Karpas-422 (cell line): ENCODE measurements around the gene FCN3. TPM values are rescaled to one million over a fixed set of nuclear protein-coding genes. Genes with fewer than 3 reads are reported as not detected.
"Not testable (repeated sequence)": the region's sequence is repeated elsewhere in the genome, so short reads cannot be mapped to it uniquely, and the experiment has no call there.

ENCODE experiments used
- DNase-seq: peaks from one replicate; pipeline ENCODE4 v3.0.0-alpha.2; 2015
- H2AFZ ChIP-seq: fragments of 200-600 bp; sonication (generic); 2 replicates; pipeline ENCODE4 v1.6.1; 2014; ENCODE audit warnings: antibody characterized with exemption, low read length, mixed read lengths
- H3K27ac ChIP-seq: fragments of 200-600 bp; sonication (generic); 2 replicates; pipeline ENCODE4 v1.5.1; 2014; ENCODE audit warnings: mild to moderate bottlenecking, low read length, moderate library complexity
- H3K27me3 ChIP-seq: fragments of 200-600 bp; sonication (generic); 2 replicates; pipeline ENCODE4 v1.6.1; 2014; ENCODE audit warnings: low read length, mixed read lengths
- H3K36me3 ChIP-seq: fragments of 200-600 bp; sonication (generic); 2 replicates; pipeline ENCODE4 v1.6.1; 2014; ENCODE audit warnings: low read length, mixed read lengths; ENCODE audit not compliant: insufficient read depth
- H3K4me1 ChIP-seq: fragments of 200-600 bp; sonication (generic); 2 replicates; pipeline ENCODE4 v1.6.1; 2014; ENCODE audit warnings: mild to moderate bottlenecking, low read length, mixed read lengths
- H3K4me2 ChIP-seq: fragments of 200-600 bp; sonication (generic); 2 replicates; pipeline ENCODE4 v1.6.1; 2014; ENCODE audit warnings: low read length, low read depth, mild to moderate bottlenecking; ENCODE audit not compliant: poor library complexity, severe bottlenecking
- H3K4me3 ChIP-seq: fragments of 200-600 bp; sonication (generic); 2 replicates; pipeline ENCODE4 v1.5.1; 2014; ENCODE audit warnings: mild to moderate bottlenecking, antibody characterized with exemption, low read length, mixed read lengths
- H3K79me2 ChIP-seq: fragments of 200-600 bp; sonication (generic); 2 replicates; pipeline ENCODE4 v1.6.1; 2014; ENCODE audit warnings: mild to moderate bottlenecking, low read length, mixed read lengths
- H3K9ac ChIP-seq: fragments of 200-600 bp; sonication (generic); 2 replicates; pipeline ENCODE4 v1.6.0; 2014; ENCODE audit warnings: low read length
- H3K9me2 ChIP-seq: fragments of 200-600 bp; sonication (generic), shearing (Covaris generic); replicated peaks from 2 replicates; pipeline ENCODE4 v1.6.0; 2014; ENCODE audit warnings: mild to moderate bottlenecking, low read length, moderate library complexity; ENCODE audit not compliant: insufficient read depth
- H3K9me3 ChIP-seq: fragments of 300-700, 200-600 bp; sonication (generic); 2 replicates; pipeline ENCODE4 v1.6.1; 2014; ENCODE audit warnings: low read length, mixed read lengths
- H4K20me1 ChIP-seq: fragments of 200-600 bp; sonication (generic); 2 replicates; pipeline ENCODE4 v1.6.1; 2014; ENCODE audit warnings: mild to moderate bottlenecking, antibody characterized with exemption, low read length, low read depth; ENCODE audit not compliant: insufficient read depth
- total RNA-seq: library from RNA; depleted of rRNA; stranded (reverse); fragments of >200 nt; shearing (Covaris generic); gene quantifications from 2 replicates; pipeline ENCODE4 v1.2.3, GENCODE V29; 2014; ENCODE audit warnings: low replicate concordance

FCN3 gene
- total RNA-seq, 1 experiment from 2014 or later = not detected

DNA sequence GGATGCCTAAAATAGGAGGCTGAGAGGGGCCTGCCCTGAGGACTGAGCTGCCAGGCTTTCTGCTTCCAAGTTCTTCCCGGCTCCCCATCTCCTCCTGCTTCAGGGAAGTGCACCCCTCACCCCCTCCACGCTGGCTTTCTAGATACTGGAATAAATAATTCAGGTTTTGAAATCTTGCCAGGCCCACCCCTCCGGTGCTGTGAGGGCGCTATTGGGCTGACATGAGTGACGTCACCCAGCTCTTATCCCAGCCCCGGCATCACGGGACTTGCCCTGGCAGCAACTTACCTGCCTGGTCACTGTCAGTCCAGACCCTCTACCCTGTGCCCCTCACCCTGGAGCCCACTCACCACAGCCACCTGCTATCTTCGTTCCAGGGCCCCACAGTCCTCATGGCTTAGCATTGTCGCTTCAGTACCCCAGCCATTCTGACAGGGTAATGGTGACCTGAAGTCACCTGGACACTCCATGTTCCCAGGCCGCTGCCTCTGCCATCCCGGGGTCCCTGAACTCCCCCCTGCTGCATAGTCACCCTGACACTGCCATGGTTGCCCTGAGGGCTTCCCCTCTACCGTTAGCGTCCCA lies 17.0 kb upstream of the FCN3 start:
- Histone ChIP-seq H3K4me2 (peak overlapping the region; percentile 98), H3K4me1 (peaks cover 29% of the 10 kb centered on the region), H2AFZ (peak overlapping the region; percentile 80; the same call in 1 of the 2 replicates), H3K9me3 (no peaks in the 10 kb centered on the region), H3K9me2 (no peaks in the 10 kb centered on the region), H3K27ac (no peak overlapping the region), H3K79me2 (peaks cover 5% of the 10 kb centered on the region; the same call in 1 of the 2 replicates), H3K9ac (peak overlapping the region; percentile 67), H3K36me3 (no peaks in the 10 kb centered on the region), H4K20me1 (no peaks in the 10 kb centered on the region), H3K4me3 (peak overlapping the region; percentile 96), H3K27me3 (no peaks in the 10 kb centered on the region)
- DNase-seq = peak; percentile 85

DNA sequence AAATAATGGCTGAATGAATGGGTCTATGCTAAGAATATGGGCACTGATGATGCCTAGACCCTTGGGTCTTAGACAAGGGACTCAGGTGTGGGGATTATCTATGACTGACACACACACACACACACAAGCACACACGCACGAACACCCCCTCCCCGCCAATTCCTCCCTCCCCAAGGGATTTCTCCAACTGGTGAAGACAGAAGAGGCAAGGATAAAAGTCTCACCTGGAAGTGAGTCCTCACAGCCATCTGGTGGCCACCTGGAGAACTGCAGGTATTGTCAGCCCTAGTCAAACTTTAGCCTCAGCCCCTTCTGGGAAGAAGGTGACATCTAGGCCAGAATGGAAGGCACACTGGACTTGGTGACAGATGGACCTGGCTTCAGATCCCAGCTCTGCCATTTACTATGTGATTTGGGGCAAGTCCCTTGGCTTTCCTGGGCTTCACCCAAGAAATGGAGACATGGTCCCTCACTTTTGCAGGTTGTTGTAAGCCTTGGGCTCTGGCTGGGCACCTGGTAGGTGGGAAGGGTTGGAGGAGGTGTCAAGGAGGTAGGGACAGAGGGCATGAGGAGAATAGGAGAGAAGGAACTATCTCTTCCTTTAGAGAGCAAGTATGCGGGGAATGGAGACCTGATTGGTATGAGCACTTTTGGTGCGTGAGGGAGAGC lies 13.8 kb upstream of the FCN3 start:
- H3K9me3 ChIP-seq = no peaks in the 10 kb centered on the region

DNA sequence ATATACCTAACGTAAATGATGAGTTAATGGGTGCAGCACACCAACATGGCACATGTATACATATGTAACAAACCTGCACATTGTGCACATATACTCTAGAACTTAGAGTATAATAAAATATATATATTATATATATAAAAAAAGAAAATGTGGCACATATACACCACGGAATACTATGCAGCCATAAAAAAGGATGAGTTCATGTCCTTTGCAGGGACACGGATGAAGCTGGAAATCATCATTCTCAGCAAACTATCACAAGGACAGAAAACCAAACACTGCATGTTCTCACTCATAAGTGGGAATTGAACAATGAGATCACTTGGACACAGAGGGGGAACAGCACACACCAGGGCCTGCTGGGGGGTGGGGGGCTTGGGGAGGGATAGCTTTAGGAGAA lies 10.2 kb upstream of the FCN3 start:
- not testable (repeated sequence) for DNase-seq, H3K36me3 ChIP-seq, H4K20me1 ChIP-seq

More for the DNA sequence above, 13.8 kb upstream of the FCN3 start:
- Histone ChIP-seq H3K9ac (no peak overlapping the region), H3K27ac (no peak overlapping the region), H3K36me3 (no peaks in the 10 kb centered on the region), H3K27me3 (no peaks in the 10 kb centered on the region), H4K20me1 (no peaks in the 10 kb centered on the region), H3K4me1 (peaks cover 18% of the 10 kb centered on the region), H3K9me2 (no peaks in the 10 kb centered on the region), H3K4me2 (no peak overlapping the region), H3K79me2 (peaks cover 5% of the 10 kb centered on the region; the same call in 1 of the 2 replicates), H2AFZ (no peak overlapping the region), H3K4me3 (no peak overlapping the region)
- peak; percentile 83 for DNase-seq

DNA sequence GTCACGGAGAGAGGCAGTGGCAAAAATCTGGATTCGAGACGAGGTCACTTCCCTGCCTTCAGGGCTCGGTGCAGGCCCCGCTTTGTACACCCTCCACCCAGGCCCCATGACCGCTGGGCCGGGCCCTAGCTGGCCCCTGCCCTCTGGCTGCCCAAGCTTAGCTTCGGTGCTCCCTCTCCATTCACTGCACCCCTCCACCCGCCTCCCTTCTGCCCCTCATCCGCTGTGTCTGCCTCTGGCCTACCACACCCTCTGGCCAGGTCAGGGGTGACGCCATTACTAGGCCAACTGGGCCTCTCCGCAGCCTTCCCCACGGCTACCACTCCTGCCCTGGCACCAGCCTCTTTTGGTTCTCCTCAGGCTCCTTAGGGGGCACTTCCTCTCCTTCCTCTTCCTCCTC lies 9.0 kb upstream of the FCN3 start:
- Histone ChIP-seq H2AFZ (no peak overlapping the region), H3K4me3 (no peak overlapping the region), H3K9ac (no peak overlapping the region)

More for the DNA sequence above, 10.2 kb upstream of the FCN3 start:
- not testable (repeated sequence) for H3K27me3 ChIP-seq, H3K4me3 ChIP-seq, H3K9me3 ChIP-seq, H3K4me2 ChIP-seq, H3K4me1 ChIP-seq, H2AFZ ChIP-seq, H3K9ac ChIP-seq, H3K27ac ChIP-seq, H3K79me2 ChIP-seq, H3K9me2 ChIP-seq

DNA sequence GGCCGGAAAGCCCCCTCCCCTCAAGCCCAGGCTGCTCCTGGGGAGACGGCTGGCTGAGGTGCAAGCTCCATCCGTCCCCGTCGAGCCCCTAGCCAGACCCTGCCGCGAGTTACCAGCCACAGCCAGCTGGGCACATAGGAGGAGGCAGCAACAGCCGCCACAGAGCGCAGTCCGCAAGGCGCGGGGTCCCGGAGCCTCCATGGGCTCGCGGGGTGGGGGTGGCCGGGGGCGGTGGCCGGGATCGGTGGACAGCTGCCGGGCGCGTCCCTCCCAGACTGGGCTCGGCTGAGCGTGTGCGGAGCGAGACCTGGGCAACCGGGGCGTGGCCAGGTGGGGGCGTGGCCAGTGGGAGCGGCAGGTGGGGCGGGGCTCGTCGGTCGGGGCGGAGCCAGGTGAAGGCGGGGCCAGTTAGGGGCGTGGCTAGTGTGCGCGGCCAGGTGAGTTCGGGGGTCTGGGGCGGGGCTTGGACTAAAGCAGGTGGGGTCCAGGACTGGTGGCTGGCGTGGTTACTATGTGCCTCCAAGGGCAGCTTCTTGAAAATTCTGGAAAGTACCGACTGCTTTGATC lies 8.5 kb upstream of the FCN3 start, which contains the start of gene CD164L2:
CD164L2 (minus strand) TSS at position 295 of the 567 bp plus-strand sequence; CDS start at position 201, 94 bp downstream.
- no peaks in the 10 kb centered on the region for H3K36me3 ChIP-seq
- no peaks in the 10 kb centered on the region for H3K9me2 ChIP-seq
- no peaks in the 10 kb centered on the region for H3K9me3 ChIP-seq
- H3K4me3 ChIP-seq = no peak within 1 kb of the TSS
- no peak within 1 kb of the TSS for H2AFZ ChIP-seq
- no peaks in the 10 kb centered on the region for H4K20me1 ChIP-seq
- H3K27ac ChIP-seq = no peak within 1 kb of the TSS
- DNase-seq = no peak
- no peaks in the 10 kb centered on the region for H3K79me2 ChIP-seq
- no peak within 1 kb of the TSS for H3K4me2 ChIP-seq
- H3K4me1 ChIP-seq = no peaks in the 10 kb centered on the region
- no peaks in the 10 kb centered on the region for H3K27me3 ChIP-seq
- H3K9ac ChIP-seq = no peak within 1 kb of the TSS

More for the DNA sequence above, 9.0 kb upstream of the FCN3 start:
- H3K9me3 ChIP-seq = no peaks in the 10 kb centered on the region
- no peaks in the 10 kb centered on the region for H3K4me1 ChIP-seq
- H3K27me3 ChIP-seq = no peaks in the 10 kb centered on the region
- no peak overlapping the region for H3K27ac ChIP-seq
- no peaks in the 10 kb centered on the region for H4K20me1 ChIP-seq
- H3K4me2 ChIP-seq = no peak overlapping the region
- no peaks in the 10 kb centered on the region for H3K9me2 ChIP-seq
- no peaks in the 10 kb centered on the region for H3K36me3 ChIP-seq
- no peak for DNase-seq
- H3K79me2 ChIP-seq = no peaks in the 10 kb centered on the region

DNA sequence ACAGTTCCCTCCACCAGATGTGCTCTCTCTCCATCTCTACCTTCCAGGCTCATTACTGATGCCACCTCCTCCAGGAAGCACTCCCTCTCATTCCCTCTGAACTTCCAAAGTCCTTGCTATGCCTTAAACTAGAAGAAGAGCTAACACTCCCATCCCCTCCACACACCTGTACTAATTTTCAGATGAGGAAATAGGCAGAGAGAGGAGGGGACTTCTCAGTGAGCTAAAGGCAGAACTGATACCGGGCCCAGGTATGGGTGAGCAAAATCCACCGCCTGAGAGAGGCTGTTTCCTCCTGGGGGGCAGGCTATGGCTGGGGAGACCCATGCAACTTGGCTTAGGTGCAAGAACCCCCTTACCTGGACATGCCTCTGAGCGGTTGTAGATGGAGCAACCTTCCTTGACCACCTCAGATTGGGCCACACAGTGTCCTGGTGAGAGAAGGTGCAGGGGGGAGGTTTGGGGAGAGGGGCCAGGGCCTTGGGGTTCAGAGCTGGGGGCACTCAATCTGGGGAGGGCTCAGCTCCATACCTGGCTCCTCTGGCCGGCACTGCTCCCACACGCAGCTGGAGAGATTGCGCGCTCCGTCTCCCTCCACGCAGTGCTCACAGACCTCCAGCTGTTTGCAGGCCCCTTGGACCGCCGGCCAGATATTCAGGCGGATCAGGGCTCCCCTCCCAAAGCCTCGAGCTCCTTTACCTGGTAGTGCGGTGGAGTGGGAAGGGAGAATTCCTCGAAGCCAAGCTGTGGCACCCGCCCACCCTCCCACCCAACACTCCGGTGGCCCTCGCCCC lies 7.5 kb upstream of the FCN3 start:
- Histone ChIP-seq H3K9me3 (no peaks in the 10 kb centered on the region), H3K9me2 (no peaks in the 10 kb centered on the region), H4K20me1 (no peaks in the 10 kb centered on the region), H3K27ac (no peak overlapping the region), H3K27me3 (no peaks in the 10 kb centered on the region), H2AFZ (no peak overlapping the region), H3K4me1 (no peaks in the 10 kb centered on the region), H3K79me2 (no peaks in the 10 kb centered on the region), H3K4me3 (no peak overlapping the region), H3K36me3 (no peaks in the 10 kb centered on the region), H3K9ac (no peak overlapping the region), H3K4me2 (no peak overlapping the region)
- no peak for DNase-seq

DNA sequence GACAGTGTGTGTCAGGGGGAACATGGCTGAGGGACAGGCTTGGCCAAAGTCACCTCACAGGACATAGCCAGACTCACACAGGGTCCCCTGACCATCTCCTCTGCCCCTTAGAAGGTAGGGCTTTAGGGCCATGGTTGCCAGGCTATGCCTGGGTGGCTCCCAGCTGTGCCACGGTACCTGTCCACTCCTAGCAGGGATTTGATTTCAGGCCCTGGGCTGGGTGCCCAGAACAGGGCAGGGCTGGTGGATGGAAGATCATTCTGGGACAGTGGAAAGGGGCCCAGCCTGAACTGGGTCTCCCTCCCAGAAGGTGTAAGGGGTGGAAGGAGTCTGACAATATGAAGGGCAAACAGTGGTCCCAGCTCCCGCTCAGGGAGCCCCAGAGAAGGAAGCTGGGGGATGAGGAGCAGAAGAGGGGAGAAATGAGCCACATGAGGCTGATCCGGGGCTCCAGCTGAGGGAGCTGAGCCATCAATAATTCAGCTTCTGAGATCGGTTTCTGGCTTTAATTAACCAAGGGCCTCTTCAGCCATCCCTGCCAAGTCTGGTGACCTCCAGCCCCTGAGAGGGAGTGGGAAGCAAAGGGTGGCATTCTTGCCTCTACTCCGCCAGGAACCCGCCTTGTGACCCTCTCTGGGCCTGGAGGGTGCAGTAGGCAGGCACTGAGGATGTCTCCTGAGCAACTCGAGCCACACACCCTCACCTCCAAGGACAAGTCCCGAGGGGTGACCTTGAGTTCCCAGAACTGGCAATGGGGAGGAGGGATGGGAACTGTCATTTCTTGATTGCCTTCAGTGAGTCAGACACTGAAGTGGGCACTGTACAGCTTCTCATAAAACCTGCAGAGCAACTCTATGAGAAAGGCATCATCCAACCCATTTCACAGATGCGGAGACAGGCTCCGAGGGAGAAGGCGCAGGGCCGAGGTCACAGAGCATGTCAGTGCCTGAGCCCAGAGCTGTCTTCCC lies 6.4 kb upstream of the FCN3 start:
- no peaks in the 10 kb centered on the region for H3K9me2 ChIP-seq
- H3K27ac ChIP-seq = no peak overlapping the region
- no peaks in the 10 kb centered on the region for H3K27me3 ChIP-seq
- no peaks in the 10 kb centered on the region for H4K20me1 ChIP-seq
- no peak overlapping the region for H2AFZ ChIP-seq
- H3K4me2 ChIP-seq = no peak overlapping the region
- no peaks in the 10 kb centered on the region for H3K36me3 ChIP-seq
- no peak overlapping the region for H3K4me3 ChIP-seq
- no peak overlapping the region for H3K9ac ChIP-seq
- no peaks in the 10 kb centered on the region for H3K4me1 ChIP-seq
- H3K79me2 ChIP-seq = no peaks in the 10 kb centered on the region
- H3K9me3 ChIP-seq = no peaks in the 10 kb centered on the region
- no peak for DNase-seq
